Measurements from ENCODE around the gene PSD. TPM values are rescaled to one million over a fixed set of nuclear protein-coding genes. Genes with fewer than 3 reads are reported as not detected.
A peak's percentile ranks its signal among the peaks of the same experiment; 100 is the strongest.

Gene PSD
- total RNA-seq, 1 experiment from 2014 or later: not detected

DNA sequence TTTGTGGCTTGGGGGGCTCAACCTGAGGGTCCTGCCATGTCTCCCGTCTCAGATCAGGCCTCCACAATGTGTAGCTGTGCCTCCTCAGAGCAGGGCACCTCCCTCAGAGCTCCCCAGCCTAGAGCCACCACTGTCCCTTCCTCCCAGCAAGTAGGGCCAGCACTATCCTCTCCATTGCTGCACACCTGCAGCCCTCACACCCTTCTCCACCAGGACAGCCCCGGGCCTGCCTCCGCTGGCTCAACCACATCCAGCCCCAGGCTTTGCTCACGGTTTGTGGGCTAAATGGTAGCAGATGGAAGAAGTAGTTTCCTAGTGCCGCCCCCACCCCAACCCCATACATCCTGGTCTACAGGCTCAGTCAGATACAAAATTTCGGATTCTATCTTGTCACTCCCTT lies 13.0 kb downstream of the PSD start:
- DNase-seq (ENCODE audit: low read depth): no peak

DNA sequence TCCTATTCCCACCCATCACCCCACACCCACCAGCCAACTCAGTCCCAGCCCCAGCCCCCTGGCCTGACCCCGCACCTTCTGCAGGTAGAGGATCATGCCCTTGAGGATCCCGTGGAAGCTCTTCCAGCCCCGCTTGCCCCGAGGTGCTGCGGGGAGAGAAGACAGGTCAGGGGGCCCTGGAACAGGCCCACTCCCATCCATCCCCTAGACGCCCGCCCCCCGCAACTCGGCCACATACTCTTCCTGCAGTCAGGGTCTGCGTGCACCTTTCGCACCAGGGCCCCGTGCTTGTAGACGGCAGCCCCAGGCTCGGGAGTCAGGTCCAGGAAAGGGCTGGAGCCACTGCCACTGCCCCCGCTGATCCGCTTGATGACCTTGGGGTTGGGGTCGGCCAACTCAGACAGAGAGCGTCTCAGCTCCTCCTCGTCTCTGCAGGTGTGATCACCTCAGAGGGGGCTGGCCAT lies 13.4 kb downstream of the PSD start:
- no peak for DNase-seq (ENCODE audit: low read depth)

DNA sequence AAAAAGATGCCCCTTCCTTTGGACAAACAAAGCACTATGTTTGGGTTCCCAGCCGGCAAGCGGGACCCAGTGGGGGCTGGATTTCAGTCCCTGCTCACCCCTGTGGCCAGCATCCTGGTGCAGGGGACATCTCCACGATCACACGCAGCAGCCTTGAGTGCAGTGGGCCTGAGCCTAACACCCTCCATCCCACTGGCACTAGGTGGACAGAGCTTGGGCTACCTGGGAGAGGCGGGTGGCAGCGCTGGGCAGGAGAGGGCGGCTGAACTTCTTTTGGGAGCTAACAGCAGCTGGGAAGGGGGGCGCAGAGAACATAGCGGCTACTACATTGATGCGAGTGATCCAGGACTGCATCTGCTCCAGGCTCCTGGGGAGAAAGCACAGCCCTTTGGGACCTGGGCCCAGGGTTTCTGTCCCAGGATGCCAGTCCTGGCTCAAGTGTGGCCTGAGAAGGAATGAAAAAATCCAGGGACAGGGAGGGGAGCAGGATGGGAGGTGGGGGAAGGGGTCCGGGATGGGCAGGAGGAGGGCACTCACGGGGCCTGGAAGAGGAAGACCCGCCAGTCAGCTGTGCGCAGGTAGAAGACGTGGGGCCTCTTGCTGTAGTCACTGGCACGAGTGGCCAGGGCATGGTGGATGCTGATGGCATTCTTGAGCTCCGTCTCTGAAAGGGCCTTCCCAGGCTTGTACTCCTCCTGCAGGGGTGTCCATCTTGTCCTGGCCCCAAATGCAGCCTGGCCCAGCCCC lies 14.1 kb downstream of the PSD start:
- DNase-seq (ENCODE audit: low read depth): no peak

GRCh38 chr10:102403115-102403514 lies 15.5 kb downstream of the PSD start:
- no peak for DNase-seq (ENCODE audit: low read depth)

- DNase-seq (ENCODE audit: low read depth): no peak
Observed at GRCh38 chr10:102402512-102402896, 16.1 kb downstream of the PSD start.

- peak; percentile 63 for DNase-seq (ENCODE audit: low read depth)
Observed at GRCh38 chr10:102401735-102402511, 16.7 kb downstream of the PSD start.

DNA sequence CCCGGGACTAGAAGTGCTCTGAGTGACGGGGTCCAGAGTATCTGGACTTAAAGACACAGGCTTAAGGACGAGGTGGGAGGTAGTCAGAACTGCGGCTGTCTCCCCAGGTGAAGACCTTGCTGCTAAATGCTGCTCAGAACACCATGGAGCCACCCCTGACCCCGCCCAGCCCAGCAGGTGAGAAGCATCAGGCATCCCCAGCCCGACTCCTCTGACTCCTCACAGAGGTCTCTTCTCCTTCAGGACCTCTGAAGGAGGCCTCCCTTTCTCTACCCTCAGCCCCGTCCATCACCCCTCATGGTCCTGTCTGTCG lies 17.3 kb downstream of the PSD start:
- no peak for DNase-seq (ENCODE audit: low read depth)

DNA sequence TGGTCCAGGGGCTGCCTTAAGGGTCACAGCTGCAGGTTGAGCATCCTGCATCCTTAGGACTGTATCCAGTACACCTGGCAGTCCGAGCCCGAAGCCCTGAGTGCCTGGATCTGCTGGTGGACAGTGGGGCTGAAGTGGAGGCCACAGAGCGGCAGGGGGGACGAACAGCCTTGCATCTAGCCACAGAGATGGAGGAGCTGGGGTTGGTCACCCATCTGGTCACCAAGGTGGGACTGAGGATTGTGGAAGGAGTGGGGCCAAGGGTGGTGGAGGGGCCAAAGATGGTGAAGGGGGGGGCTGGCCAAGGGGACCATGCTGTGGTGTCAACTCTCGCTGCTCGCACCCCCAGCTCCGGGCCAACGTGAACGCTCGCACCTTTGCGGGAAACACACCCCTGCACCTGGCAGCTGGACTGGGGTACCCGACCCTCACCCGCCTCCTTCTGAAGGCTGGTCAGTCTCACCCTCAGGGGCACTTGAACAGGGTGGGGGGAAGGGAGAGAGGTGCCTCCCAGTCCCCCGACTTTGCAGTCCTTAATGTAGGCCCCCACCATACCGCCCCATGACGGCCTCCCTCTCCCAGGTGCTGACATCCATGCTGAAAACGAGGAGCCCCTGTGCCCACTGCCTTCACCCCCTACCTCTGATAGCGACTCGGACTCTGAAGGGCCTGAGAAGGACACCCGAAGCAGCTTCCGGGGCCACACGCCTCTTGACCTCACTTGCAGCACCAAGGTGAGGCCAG lies 17.8 kb downstream of the PSD start:
- DNase-seq (ENCODE audit: low read depth): no peak

DNA sequence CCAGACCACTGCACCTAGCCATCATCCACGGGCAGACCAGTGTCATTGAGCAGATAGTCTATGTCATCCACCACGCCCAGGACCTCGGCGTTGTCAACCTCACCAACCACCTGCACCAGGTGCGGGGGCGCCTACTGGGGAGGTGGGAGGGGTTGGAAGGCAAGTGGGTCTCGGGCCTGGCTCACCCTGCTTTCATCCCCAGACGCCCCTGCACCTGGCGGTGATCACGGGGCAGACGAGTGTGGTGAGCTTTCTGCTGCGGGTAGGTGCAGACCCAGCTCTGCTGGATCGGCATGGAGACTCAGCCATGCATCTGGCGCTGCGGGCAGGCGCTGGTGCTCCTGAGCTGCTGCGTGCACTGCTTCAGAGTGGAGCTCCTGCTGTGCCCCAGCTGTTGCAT lies 18.5 kb downstream of the PSD start:
- DNase-seq (ENCODE audit: low read depth): no peak

DNA sequence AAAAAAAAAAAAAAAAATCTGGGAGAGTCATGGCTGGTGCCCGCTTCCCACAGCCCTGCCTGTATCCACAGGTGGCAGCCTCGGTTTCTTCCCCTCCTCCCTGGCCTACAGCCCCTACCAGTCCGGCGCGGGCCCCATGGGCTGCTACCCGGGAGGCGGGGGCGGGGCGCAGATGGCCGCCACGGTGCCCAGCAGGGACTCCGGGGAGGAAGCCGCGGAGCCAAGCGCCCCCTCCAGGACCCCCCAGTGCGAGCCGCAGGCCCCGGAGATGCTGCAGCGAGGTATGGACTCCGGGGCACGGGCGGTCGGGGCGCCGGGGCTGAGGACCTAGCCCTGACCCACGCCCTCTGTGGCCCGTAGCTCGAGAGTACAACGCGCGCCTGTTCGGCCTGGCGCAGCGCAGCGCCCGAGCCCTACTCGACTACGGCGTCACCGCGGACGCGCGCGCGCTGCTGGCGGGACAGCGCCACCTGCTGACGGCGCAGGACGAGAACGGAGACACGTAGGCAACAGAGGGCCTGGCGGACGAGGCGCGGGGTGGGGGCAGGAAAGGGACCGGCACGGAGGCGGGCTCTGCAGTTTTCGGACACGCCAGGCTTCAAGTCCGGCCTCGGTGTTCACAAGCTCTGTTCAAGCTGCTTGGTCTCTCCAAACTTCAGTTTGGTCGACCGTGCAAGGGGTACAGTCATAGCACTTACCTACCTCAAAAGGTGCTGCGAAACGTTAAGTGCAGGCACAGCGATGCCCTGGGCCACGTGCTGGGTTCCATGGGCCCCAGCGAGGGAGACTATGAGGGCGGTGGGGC lies 19.2 kb downstream of the PSD start:
- peak; percentile 74 for DNase-seq (ENCODE audit: low read depth)

DNA sequence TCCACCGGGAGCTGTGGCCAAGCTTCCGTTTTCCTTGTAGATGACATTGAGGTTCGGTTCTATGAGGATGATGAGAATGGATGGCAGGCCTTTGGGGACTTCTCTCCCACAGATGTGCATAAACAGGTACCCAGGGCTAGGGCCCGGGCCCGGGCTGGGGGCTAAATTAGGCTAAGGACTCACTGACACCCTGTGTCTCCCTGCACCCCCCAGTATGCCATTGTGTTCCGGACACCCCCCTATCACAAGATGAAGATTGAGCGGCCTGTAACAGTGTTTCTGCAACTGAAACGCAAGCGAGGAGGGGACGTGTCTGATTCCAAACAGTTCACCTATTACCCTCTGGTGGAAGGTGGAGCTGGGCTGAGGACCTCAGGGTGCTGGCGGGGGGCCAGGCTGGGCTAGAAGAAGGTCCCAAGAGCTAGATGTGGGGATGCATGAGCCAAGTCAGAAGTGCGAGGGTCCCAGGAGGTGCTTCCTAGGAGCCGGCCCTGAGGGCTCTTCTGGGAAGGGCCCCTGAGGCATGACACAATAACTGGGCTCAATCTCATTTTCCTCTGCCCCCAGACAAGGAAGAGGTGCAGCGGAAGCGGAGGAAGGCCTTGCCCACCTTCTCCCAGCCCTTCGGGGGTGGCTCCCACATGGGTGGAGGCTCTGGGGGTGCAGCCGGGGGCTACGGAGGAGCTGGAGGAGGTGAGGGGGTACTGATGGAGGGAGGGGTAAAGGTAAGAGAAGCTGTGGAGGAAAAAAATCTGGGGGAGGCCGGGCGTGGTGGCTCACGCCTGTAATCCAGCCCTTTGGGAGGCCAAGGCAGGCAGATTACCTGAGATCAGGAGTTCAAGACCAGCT lies 20.2 kb downstream of the PSD start:
- DNase-seq (ENCODE audit: low read depth): no peak

DNA sequence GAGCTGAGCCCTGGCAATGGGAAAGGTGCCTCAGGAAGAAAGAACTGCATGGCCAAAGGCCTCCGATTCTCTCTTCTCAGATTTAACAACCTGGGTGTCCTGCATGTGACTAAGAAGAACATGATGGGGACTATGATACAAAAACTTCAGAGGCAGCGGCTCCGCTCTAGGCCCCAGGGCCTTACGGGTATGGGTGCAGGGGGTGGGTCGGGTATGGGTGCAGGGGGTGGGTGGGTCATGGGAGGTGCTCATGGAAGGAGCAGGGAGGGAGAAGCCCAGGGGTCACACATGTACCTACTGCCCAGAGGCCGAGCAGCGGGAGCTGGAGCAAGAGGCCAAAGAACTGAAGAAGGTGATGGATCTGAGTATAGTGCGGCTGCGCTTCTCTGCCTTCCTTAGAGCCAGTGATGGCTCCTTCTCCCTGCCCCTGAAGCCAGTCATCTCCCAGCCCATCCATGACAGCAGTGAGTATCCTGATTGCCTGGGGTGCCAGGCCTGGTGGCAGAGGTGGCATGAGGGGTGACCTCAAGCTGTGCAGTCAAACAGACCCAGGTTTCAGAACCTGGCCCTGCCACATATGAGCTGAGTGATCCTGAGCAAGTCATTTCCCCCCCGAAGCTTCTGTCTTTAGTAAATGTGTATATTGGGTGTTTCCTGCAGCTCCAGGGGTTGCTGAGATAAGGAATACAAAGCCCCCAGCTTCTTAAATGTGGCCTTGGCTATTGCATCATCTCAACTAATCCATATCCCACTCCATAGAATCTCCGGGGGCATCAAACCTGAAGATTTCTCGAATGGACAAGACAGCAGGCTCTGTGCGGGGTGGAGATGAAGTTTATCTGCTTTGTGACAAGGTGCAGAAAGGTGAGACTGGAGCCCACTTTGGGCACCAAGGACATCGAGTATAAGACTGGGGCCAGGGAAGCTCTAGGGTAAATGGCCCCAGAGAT lies 21.1 kb downstream of the PSD start:
- DNase-seq (ENCODE audit: low read depth): no peak

DNA sequence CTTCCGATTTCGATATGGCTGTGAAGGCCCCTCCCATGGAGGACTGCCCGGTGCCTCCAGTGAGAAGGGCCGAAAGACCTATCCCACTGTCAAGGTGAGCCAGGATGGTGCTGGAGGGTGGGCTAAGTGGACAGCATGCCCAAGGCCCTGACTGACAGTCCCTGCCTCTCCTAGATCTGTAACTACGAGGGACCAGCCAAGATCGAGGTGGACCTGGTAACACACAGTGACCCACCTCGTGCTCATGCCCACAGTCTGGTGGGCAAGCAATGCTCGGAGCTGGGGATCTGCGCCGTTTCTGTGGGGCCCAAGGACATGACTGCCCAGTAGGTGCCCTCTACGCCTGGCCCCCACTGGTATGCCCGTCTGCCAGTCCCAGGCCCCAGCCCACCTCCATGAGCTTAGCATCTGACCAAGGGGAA lies 21.8 kb downstream of the PSD start:
- no peak for DNase-seq (ENCODE audit: low read depth)

- no peak for DNase-seq (ENCODE audit: low read depth)
Observed at GRCh38 chr10:102396317-102396650, 22.3 kb downstream of the PSD start.

DNA sequence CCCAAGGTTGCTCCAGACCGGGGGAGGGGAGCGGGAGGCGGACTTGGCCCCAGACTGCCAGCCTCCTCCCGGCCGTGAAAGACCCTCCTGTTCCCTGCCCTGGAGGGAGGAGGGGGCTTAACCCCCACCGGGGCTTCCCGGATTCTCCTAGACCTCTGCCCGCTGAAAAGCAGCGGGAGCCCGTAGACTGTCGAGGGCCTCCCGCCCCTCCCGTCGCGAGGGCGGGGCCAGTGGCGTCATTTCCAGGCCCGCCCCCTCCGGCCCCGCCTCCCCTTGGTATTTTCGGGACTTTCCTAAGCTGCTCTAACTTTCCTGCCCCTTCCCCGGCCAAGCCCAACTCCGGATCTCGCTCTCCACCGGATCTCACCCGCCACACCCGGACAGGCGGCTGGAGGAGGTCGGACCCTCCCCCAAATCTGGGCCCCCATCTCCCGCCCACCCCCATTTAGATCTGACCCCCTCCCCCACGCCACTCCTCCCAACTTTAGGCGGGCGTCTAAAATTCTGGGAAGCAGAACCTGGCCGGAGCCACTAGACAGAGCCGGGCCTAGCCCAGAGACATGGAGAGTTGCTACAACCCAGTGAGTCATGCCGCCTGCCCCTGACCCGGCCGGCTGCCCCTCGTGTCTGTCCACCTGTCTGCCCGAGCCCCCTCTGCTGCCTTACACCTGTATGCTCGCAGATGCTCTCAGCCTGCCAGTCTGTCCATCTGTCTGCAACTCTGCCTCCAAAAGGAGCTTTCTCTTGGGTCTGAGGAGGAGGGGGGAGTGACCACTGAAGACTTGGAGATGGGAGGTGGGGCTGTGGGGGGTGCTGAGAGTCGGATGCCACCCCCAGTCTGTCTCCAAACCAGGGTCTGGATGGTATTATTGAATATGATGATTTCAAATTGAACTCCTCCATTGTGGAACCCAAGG lies 22.9 kb downstream of the PSD start, which contains the start of gene NFKB2:
Gene NFKB2 (plus strand): TSS at position 306 of the 917 bp plus-strand sequence. CDS start 255 bp downstream, at position 561.
- peak; percentile 73 for DNase-seq (ENCODE audit: low read depth)

GRCh38 chr10:102394801-102395399 lies 23.7 kb downstream of the PSD start:
- DNase-seq (ENCODE audit: low read depth): peak; percentile 21

GRCh38 chr10:102394079-102394800 lies 24.3 kb downstream of the PSD start:
- peak; percentile 89 for DNase-seq (ENCODE audit: low read depth)
